ENCODE results near the gene LRRFIP2. TPM values are rescaled to one million over a fixed set of nuclear protein-coding genes. Genes with fewer than 3 reads are reported as not detected.
"Not testable (repeated sequence)": the region's sequence is repeated elsewhere in the genome, so short reads cannot be mapped to it uniquely, and the experiment has no call there.

LRRFIP2 gene
- total RNA-seq, result 36.8 and 38.3 TPM in 2 replicates

GRCh38 chr3:37174532-37175126, at the start of gene LRRFIP2:
Gene LRRFIP2 (minus strand): TSS chr3:37174582. CDS start chr3:37148983, 25,599 bp downstream.
- no peak for DNase-seq (ENCODE audit: low spot score)
- Mint-ChIP-seq H3K9me3 (no peaks in the 10 kb centered on the region), H3K4me3 (ENCODE audit: low read depth) (peak within 1 kb of the TSS; percentile 90), H3K36me3 (ENCODE audit: low read depth) (peaks cover 53% of the 10 kb centered on the region), H3K4me1 (ENCODE audit: low read depth) (peaks cover 53% of the 10 kb centered on the region), H3K27me3 (ENCODE audit: low read depth) (no peaks in the 10 kb centered on the region), H3K27ac (peak within 1 kb of the TSS; percentile 79)
- intact Hi-C loops (cut with micrococcal nuclease), result loop anchor here (1.0 kb wide), 2 partner anchors 11 to 35 kb away; no protein-coding TSS in a partner anchor

GRCh38 chr3:37223576-37223975, 49.2 kb upstream of the LRRFIP2 start:
- Mint-ChIP-seq H3K27ac (no peak overlapping the region), H3K36me3 (ENCODE audit: low read depth) (no peaks in the 10 kb centered on the region), H3K9me3 (no peaks in the 10 kb centered on the region), H3K27me3 (ENCODE audit: low read depth) (peaks cover 20% of the 10 kb centered on the region), H3K4me1 (ENCODE audit: low read depth) (peaks cover 19% of the 10 kb centered on the region), H3K4me3 (ENCODE audit: low read depth) (no peak overlapping the region)
- intact Hi-C loops (cut with micrococcal nuclease), result no loop called here
- no peak for DNase-seq (ENCODE audit: low spot score)

DNA sequence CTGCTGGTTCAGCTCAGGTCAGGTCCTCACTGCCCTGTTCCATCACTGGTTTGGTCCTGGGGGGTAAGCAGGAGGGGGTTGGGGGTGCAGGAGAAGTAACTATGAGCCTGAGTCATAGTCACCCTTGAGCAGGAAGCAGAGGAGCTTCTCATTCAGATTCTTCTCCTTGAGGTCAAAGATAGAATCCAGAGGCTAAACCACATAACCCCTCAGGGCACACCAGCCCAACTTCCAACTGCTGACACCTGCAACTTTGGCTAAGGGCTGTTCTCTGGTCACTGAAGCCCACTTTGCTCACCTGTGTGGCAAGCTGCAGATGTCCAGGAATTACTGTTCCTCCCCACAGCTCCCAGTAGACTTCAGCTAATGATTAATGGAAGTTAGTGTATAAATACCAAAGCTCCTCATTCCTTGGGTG, 48.8 kb upstream of the LRRFIP2 start:
- Mint-ChIP-seq H3K9me3 (no peaks in the 10 kb centered on the region), H3K27ac (no peak overlapping the region), H3K27me3 (ENCODE audit: low read depth) (peaks cover 15% of the 10 kb centered on the region), H3K4me1 (ENCODE audit: low read depth) (peaks cover 18% of the 10 kb centered on the region), H3K4me3 (ENCODE audit: low read depth) (no peak overlapping the region), H3K36me3 (ENCODE audit: low read depth) (no peaks in the 10 kb centered on the region)
- DNase-seq (ENCODE audit: low spot score), result no peak
- intact Hi-C loops (cut with micrococcal nuclease), result no loop called here

GRCh38 chr3:37222542-37222941, 48.2 kb upstream of the LRRFIP2 start:
- H3K27ac Mint-ChIP-seq; H3K36me3 Mint-ChIP-seq (ENCODE audit: low read depth); H3K4me3 Mint-ChIP-seq (ENCODE audit: low read depth); H3K9me3 Mint-ChIP-seq; intact Hi-C loops (cut with micrococcal nuclease); H3K27me3 Mint-ChIP-seq (ENCODE audit: low read depth); DNase-seq (ENCODE audit: low spot score): not testable (repeated sequence)
- peaks cover 12% of the 10 kb centered on the region for H3K4me1 Mint-ChIP-seq (ENCODE audit: low read depth)

DNA sequence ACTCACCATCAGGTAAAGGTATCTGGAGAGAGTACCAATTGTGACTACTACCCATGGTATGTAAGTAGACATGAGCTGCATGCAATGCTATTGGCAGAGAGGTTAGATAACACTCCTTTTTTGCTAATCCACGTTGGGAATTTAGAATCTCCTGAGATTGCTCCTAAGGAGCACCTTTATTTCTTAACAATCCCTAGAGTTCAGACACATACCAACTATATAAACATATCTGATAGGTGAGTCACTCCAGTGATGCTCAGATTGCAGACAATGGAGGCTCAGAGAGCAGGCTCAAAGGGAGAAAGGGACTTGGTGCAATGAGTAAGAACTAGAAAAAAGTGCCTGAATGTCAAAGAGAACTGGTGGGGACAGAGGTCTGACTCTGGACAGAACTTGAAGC, 47.0 kb upstream of the LRRFIP2 start:
- no peak for DNase-seq (ENCODE audit: low spot score)
- H3K4me1 Mint-ChIP-seq (ENCODE audit: low read depth), result peaks cover 18% of the 10 kb centered on the region
- H3K9me3 Mint-ChIP-seq, result no peaks in the 10 kb centered on the region
- peaks cover 7% of the 10 kb centered on the region for H3K27me3 Mint-ChIP-seq (ENCODE audit: low read depth)
- H3K27ac Mint-ChIP-seq, result no peak overlapping the region
- intact Hi-C loops (cut with micrococcal nuclease), result no loop called here
- no peaks in the 10 kb centered on the region for H3K36me3 Mint-ChIP-seq (ENCODE audit: low read depth)
- H3K4me3 Mint-ChIP-seq (ENCODE audit: low read depth), result no peak overlapping the region

- no peaks in the 10 kb centered on the region for H3K9me3 Mint-ChIP-seq
- intact Hi-C loops (cut with micrococcal nuclease), result loop anchor here (10.0 kb wide), 1 partner anchor 224 kb away; the partner anchor contains the start of genes EPM2AIP1 and MLH1
These were observed 44.9 kb upstream of the LRRFIP2 start for GRCh38 chr3:37219266-37219665.

GRCh38 chr3:37218206-37218605, 43.8 kb upstream of the LRRFIP2 start:
- no peak overlapping the region for H3K27ac Mint-ChIP-seq
- DNase-seq (ENCODE audit: low spot score), result no peak
- no peaks in the 10 kb centered on the region for H3K36me3 Mint-ChIP-seq (ENCODE audit: low read depth)
- peaks cover 2% of the 10 kb centered on the region for H3K27me3 Mint-ChIP-seq (ENCODE audit: low read depth)
- no peak overlapping the region for H3K4me3 Mint-ChIP-seq (ENCODE audit: low read depth)
- H3K9me3 Mint-ChIP-seq, result no peaks in the 10 kb centered on the region
- intact Hi-C loops (cut with micrococcal nuclease), result loop anchor here (10.0 kb wide), 1 partner anchor 223 kb away; the partner anchor contains the start of genes EPM2AIP1 and MLH1
- peaks cover 18% of the 10 kb centered on the region for H3K4me1 Mint-ChIP-seq (ENCODE audit: low read depth)

More at GRCh38 chr3:37219266-37219665, 44.9 kb upstream of the LRRFIP2 start:
- peaks cover 22% of the 10 kb centered on the region for H3K4me1 Mint-ChIP-seq (ENCODE audit: low read depth)
- no peaks in the 10 kb centered on the region for H3K36me3 Mint-ChIP-seq (ENCODE audit: low read depth)
- H3K27me3 Mint-ChIP-seq (ENCODE audit: low read depth), result peaks cover 2% of the 10 kb centered on the region
- no peak for DNase-seq (ENCODE audit: low spot score)
- H3K27ac Mint-ChIP-seq, result no peak overlapping the region
- H3K4me3 Mint-ChIP-seq (ENCODE audit: low read depth), result no peak overlapping the region

DNA sequence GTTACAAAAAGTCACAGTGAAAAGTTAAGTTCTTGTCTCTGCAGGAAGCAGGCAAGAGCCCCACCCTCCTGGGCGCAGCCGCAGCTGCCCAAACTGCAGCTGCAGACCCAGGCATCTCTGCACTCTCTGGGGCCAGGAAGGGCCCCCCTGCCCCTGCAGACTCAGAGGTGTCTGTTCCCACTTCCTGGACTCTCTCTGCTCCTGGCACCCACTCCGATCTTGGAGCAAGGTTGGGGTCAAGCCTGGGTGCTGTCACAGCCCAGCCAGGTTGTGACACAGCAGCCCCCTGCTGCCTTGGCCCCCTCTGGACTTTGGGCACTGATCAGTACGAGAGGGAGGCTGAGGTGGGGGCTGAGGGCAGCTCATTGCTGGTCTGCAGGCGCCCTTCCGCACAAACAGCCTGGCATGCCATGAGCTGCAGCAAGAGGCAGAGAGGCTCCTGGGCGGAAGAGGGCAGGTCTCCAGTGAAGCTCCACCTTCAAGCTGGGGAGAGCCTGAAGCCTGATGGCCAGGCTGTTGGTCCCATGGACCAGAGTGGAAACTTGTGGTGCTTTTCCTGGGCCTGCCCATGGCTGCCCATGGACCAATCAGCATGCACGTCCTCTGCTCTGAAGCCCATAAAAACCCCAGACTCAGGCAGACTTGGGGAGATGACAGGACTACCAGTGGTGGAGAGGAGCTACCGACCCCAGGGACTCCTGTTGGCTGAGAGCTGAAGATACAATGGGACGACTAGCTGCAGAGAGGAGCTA, 42.9 kb upstream of the LRRFIP2 start:
- DNase-seq (ENCODE audit: low spot score), result no peak
- H3K4me3 Mint-ChIP-seq (ENCODE audit: low read depth), result no peak overlapping the region

GRCh38 chr3:37216597-37217097, 42.3 kb upstream of the LRRFIP2 start:
- H3K36me3 Mint-ChIP-seq (ENCODE audit: low read depth), result no peaks in the 10 kb centered on the region
- intact Hi-C loops (cut with micrococcal nuclease), result loop anchor here (10.0 kb wide), 1 partner anchor 222 kb away; the partner anchor contains the start of genes EPM2AIP1 and MLH1
- no peak overlapping the region for H3K4me3 Mint-ChIP-seq (ENCODE audit: low read depth)
- no peak for DNase-seq (ENCODE audit: low spot score)
- H3K9me3 Mint-ChIP-seq, result no peaks in the 10 kb centered on the region
- H3K27ac Mint-ChIP-seq, result no peak overlapping the region
- H3K4me1 Mint-ChIP-seq (ENCODE audit: low read depth), result peaks cover 15% of the 10 kb centered on the region
- H3K27me3 Mint-ChIP-seq (ENCODE audit: low read depth), result no peaks in the 10 kb centered on the region

More for the DNA sequence above, 42.9 kb upstream of the LRRFIP2 start:
- intact Hi-C loops (cut with micrococcal nuclease), result loop anchor here (10.0 kb wide), 1 partner anchor 222 kb away; the partner anchor contains the start of genes EPM2AIP1 and MLH1
- H3K27me3 Mint-ChIP-seq (ENCODE audit: low read depth), result no peaks in the 10 kb centered on the region
- no peaks in the 10 kb centered on the region for H3K36me3 Mint-ChIP-seq (ENCODE audit: low read depth)
- no peak overlapping the region for H3K27ac Mint-ChIP-seq
- peaks cover 15% of the 10 kb centered on the region for H3K4me1 Mint-ChIP-seq (ENCODE audit: low read depth)
- no peaks in the 10 kb centered on the region for H3K9me3 Mint-ChIP-seq

DNA sequence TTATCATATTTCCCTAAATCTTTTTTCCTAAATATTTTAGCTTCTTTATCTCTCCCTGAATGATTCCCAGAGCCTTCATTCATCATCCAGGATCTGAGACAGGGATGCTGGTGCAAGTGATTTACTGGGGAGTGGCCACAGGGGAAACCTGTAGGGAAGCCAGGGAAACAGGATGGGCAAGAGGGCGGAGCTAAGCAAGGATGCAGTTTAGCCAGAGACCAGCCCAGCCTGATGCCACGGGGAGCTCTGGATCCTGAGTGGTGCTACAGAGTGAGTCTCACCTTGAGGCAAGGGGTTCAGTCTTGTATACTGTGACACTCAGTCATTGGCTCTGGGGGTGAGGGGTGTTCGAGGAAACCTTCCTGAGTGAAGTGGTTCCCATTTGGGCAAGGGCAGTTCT, 39.7 kb upstream of the LRRFIP2 start:
- Mint-ChIP-seq H3K27me3 (ENCODE audit: low read depth) (no peaks in the 10 kb centered on the region), H3K36me3 (ENCODE audit: low read depth) (no peaks in the 10 kb centered on the region), H3K27ac (no peak overlapping the region), H3K9me3 (no peaks in the 10 kb centered on the region), H3K4me3 (ENCODE audit: low read depth) (no peak overlapping the region), H3K4me1 (ENCODE audit: low read depth) (peaks cover 13% of the 10 kb centered on the region)
- DNase-seq (ENCODE audit: low spot score), result no peak
- intact Hi-C loops (cut with micrococcal nuclease), result loop anchor here (10.0 kb wide), 1 partner anchor 219 kb away; the partner anchor contains the start of genes EPM2AIP1 and MLH1

- H3K4me1 Mint-ChIP-seq (ENCODE audit: low read depth), result peaks cover 3% of the 10 kb centered on the region
These were observed 35.8 kb upstream of the LRRFIP2 start for GRCh38 chr3:37210230-37210629.

GRCh38 chr3:37208576-37208975, 34.2 kb upstream of the LRRFIP2 start:
- H3K9me3 Mint-ChIP-seq; H3K27me3 Mint-ChIP-seq (ENCODE audit: low read depth); DNase-seq (ENCODE audit: low spot score); intact Hi-C loops (cut with micrococcal nuclease); H3K36me3 Mint-ChIP-seq (ENCODE audit: low read depth); H3K27ac Mint-ChIP-seq; H3K4me3 Mint-ChIP-seq (ENCODE audit: low read depth); H3K4me1 Mint-ChIP-seq (ENCODE audit: low read depth): not testable (repeated sequence)

More at GRCh38 chr3:37210230-37210629, 35.8 kb upstream of the LRRFIP2 start:
- Mint-ChIP-seq H3K27me3 (ENCODE audit: low read depth) (peaks cover 1% of the 10 kb centered on the region), H3K27ac (no peak overlapping the region), H3K4me3 (ENCODE audit: low read depth) (no peak overlapping the region), H3K9me3 (no peaks in the 10 kb centered on the region), H3K36me3 (ENCODE audit: low read depth) (no peaks in the 10 kb centered on the region)
- no peak for DNase-seq (ENCODE audit: low spot score)
- intact Hi-C loops (cut with micrococcal nuclease), result loop anchor here (10.0 kb wide), 1 partner anchor 215 kb away; the partner anchor contains the start of genes EPM2AIP1 and MLH1
